Ovary (tissue), 3 donors: Measurements from ENCODE around the gene GTPBP6.

ENCODE experiments used
- EP300 ChIP-seq: sonication (generic); formaldehyde crosslinking; IDR thresholded peaks from one replicate; pipeline ENCODE4 v1.6.1; 2017; ENCODE audit warnings: antibody characterized with exemption
- POLR2A ChIP-seq: fragments of 450-650 bp; IDR thresholded peaks from one replicate; pipeline ENCODE4 v1.6.1; 2017; ENCODE audit warnings: antibody characterized with exemption, mild to moderate bottlenecking, moderate library complexity
- TF ChIP-seq, protein P1 (sequence below), 3 donors: fragments of 450-650 bp in 2 of 3; fragments of 200-600 bp in 1 of 3; IDR thresholded peaks; one replicate each; pipeline versions ENCODE4 v1.5.1 to v1.8.0; 2016 to 2022; ENCODE audit warnings: antibody characterized with exemption in 3 of 3, mild to moderate bottlenecking in 1 of 3
- donor health status: DM: no; HTN: no; CAD: no.

DNA sequence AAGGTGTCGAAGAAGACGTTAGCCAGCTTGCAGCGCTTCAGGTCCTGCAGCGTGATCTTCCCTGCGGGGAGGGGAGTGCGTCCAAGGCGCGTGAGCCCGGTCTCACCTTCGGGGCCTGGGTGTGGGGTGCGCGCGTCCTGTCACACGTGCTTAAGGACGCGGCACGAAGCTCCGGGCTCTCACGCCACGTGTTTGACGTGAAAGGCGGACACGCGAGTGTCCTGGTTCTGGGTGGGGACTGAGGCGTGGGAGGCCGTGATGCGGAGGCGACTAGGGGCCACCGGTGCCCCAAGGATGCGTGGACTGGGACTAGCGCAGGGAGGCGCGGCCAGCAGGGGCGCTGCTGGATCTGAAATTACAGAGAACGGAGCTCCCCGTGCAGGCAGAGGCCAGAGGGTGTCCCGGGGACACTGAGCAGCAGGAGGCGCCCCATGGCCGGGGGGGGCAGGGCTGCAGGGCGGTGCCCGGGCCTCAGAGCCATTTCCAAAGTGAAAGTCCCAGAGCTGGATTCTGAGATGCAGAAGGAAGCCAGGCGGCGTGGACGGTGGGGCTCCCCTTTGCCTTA lies 20.3 kb upstream of the GTPBP6 start:
- TF ChIP-seq EP300, result no peak
- TF ChIP-seq, protein P1, sequence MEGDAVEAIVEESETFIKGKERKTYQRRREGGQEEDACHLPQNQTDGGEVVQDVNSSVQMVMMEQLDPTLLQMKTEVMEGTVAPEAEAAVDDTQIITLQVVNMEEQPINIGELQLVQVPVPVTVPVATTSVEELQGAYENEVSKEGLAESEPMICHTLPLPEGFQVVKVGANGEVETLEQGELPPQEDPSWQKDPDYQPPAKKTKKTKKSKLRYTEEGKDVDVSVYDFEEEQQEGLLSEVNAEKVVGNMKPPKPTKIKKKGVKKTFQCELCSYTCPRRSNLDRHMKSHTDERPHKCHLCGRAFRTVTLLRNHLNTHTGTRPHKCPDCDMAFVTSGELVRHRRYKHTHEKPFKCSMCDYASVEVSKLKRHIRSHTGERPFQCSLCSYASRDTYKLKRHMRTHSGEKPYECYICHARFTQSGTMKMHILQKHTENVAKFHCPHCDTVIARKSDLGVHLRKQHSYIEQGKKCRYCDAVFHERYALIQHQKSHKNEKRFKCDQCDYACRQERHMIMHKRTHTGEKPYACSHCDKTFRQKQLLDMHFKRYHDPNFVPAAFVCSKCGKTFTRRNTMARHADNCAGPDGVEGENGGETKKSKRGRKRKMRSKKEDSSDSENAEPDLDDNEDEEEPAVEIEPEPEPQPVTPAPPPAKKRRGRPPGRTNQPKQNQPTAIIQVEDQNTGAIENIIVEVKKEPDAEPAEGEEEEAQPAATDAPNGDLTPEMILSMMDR (IDR thresholded peaks at IDR 0.05), result no peak
- TF ChIP-seq POLR2A, result no peak
